NCI-H146 treated with DMSO at 0.1 percent for 48 hours (cell line): Measurements from ENCODE around the gene MGMT.

ENCODE experiments used
- DNase-seq: peaks from one replicate; lab custom pipeline; 2025; ENCODE audit not compliant: unreplicated experiment; lab: John Stamatoyannopoulos, UW

The MGMT gene

DNA sequence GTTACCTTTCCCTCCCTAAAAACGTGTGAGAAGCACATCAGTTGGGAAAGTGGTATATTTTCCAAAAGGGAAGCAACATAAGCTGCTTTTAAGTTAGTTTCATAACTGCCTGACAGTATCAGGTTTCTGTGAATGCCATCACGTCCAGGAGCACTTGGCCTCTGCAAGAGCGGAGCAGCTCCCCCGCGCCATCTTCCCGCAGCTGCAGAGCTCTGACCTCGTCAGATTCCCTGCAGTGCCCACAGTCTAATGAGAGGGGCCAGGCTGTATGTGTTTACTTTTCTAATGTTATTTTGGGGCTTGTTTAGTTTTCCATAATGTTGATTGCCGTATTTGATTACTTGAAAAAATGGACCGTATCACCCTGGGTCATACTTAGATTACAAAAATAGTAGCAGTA, 74.2 kb downstream of the MGMT start:
- no peak for DNase-seq

DNA sequence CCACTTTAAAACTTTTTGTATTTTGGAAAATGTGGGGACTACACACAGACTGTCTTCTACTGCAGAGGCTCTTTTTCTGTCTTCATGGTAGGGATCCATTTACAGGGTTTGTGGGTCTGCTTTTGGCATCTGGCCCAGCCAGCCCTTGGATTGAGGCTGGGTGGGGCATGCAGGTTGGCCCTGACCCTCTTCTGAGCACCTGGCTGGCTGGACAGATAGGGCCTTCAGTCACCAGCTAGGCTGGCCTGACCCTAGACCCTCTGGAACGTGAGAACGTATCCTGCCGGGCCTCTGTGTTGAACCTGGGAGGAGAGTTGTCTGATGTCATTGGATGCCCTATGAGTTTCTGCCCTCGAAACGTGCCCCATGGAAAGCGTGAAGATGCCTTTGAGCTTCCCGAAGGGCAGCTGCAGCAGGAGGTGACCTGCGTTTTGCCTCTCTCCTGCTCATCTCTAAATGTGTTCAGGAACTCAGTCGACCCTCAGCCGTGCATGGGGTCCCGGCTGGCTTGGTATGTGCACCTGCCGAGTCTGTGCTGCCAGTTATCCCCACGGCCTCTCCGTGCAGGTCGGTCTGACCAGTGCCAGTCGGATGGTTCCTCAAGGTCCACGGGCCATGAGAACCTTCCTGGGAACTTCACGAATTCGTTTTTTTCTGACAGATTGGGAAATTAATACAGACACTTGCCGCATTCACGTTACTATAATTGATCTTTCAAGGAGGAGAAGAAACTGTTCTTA, 74.9 kb downstream of the MGMT start:
- no peak for DNase-seq

DNA sequence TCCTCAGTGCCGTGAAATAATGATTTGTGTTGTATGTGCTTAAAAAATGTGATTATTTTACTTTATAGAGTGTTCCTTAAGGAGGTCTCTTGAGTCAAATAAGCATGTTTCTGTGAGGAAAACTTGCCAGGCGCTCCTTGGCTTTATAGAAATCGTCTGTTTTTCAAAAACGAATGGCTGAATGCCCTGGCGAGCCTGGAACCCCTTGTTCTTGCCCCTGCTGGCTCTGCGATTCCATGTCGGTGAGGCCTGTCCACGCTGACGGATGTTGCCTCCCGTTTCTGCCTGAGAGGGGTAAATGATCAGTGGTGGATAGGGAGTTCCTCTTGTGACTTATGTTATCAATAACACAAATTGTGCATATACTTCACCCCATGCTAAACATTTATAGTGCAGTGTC, 75.5 kb downstream of the MGMT start:
- DNase-seq: no peak

DNA sequence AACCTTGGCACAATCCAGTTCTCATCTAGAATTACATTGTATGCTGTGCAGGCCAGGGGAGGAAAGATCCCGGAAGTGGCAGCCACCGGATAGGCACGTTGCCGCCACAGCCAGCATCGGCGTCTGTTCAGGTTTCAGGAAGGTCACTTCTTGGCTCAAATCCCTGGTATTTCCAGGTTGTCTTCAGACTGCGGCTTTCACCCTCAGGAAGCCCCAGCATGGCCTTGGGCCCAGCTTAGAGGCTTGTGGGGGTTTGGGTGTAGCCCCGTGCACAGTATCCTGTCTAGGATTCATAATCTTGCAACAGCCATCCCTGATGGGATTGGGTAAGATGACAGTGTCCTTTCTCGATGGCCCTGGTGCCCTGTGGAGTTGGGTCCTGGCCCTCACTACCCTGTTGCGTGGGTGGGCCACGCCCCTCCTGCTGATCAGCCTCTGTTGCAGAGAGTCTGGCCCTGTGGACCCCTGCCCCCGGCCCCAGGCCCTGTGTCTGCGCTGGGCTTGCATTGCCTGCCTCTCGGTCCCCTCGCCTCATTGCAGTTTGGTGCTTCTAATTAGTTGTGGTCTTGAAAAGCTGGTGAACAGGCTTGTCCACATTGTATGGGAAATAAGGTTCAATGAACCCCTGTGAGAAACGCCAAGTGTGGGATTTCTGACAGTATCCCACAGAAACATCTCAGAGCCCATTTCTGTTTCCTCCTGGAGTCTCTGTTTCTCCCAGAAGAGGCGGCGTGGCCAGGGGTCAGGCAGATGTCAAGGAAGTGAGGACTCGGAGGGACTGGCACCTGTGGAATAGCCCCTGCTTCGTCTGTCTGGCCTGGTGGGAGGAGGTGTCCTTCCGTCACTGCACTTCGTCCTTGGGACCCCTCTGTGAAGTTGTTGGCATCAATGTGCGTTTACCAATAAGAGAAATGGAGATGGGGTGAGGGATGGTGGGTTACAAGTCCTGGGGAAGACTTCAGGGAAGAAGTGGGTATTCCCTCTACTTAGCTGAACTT, 77.5 kb downstream of the MGMT start:
- no peak for DNase-seq

DNA sequence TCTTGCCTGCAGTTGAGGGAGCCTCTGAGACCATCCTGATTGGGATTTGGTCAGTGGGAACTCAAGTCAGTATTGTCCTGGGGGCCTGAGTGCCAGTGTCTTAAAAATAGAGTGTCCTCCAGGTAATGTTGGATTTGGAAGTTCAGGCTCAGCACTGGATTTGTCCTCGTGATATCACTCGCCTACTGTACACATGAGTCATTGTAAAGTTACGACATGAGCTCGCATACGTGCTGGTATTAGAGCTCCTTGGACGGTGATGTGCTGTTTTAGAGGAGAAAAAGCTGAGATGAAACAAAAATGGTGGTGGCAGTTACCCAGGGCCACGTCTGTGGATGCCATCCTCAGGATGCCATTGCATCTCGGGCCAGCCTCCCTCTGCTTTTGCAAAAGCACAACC, 78.2 kb downstream of the MGMT start:
- DNase-seq: no peak

DNA sequence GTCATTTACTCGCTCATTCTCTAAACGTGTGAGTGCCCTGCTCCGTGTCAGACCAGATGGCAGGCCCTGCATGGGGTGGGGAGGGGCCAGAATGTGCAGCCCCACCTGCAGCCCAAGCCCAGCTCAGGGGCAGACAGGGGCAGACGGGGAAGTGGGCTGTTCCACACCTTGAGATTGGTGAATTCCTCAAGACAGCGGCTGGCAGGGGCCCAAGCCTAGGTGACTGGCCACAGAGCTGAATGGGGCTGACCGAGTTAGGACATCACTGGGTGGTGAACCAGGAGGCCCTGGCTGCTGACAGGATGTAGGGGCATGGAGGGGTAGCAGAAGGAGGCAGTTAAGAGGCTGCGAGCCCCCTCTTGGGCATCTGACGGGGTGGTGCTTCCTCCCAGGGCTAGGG, 79.1 kb downstream of the MGMT start:
- DNase-seq: no peak

DNA sequence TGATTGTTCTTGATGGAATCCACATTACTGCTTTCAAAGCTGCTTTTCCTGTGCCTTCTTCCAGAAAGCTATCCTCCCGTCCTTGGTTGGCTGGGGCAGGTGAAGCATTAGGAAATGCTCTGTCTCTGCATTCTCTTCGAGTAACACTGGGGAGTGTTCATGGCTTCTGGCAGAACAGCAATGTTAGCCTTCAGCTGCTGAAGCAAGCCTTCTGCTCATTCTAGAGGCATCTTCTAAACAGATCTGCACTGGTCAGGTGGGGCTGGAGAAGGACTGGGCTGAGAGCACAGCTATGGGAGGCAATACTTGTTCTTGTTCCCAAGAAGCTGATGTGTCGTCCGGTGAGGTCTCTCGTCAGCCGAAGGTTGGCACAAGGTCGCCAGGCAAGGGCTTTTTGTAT, 80.6 kb downstream of the MGMT start:
- DNase-seq: no peak

GRCh38 chr10:129548600-129548999, 81.6 kb downstream of the MGMT start:
- no peak for DNase-seq

DNA sequence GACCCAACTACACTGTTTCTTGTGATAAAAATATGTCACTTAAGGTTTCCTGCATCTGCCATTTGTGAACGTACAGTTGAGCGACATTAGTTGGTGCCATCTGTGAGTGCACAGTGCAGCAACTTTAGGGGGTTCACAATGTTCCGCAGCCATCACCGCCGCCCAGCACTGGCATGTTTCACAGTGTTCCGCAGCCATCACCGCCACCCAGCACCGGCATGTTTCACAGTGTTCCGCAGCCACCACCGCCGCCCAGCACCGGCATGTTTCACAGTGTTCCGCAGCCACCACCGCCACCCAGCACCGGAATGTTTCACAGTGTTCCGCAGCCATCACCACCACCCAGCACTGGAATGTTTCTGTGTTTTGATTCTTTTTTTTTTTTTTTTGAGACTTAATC, 83.0 kb downstream of the MGMT start:
- no peak for DNase-seq

GRCh38 chr10:129550658-129551057, 83.6 kb downstream of the MGMT start:
- DNase-seq: no peak

- no peak for DNase-seq
These were observed 85.1 kb downstream of the MGMT start for GRCh38 chr10:129552119-129552518.

GRCh38 chr10:129553928-129554327, 86.9 kb downstream of the MGMT start:
- no peak for DNase-seq

GRCh38 chr10:129556316-129556715, 89.3 kb downstream of the MGMT start:
- DNase-seq: no peak

GRCh38 chr10:129560361-129560760, 93.3 kb downstream of the MGMT start:
- DNase-seq: no peak

GRCh38 chr10:129562487-129562886, 95.4 kb downstream of the MGMT start:
- DNase-seq: no peak

DNA sequence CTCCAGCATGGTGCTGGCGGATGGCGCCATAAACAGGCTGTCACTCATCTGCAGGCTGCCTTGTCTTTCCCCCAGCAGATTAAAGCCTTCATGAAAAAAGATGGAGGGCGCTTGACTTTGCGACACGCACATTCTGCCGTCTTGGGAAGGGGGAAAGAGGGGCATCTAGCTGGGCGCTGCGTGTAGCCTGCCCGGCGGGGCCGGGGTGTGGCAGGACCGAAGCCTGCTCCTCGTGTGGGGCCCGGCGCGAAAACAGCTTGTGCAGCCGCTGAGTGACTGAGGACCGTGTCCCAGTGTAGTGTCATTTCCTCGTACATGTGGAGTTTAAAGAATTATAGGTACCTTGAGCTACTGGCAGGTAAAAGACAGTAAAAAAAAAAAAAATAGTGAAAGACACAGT, 97.9 kb downstream of the MGMT start:
- DNase-seq: no peak

- DNase-seq: no peak
These were observed 101.7 kb downstream of the MGMT start for GRCh38 chr10:129568583-129569344.

DNA sequence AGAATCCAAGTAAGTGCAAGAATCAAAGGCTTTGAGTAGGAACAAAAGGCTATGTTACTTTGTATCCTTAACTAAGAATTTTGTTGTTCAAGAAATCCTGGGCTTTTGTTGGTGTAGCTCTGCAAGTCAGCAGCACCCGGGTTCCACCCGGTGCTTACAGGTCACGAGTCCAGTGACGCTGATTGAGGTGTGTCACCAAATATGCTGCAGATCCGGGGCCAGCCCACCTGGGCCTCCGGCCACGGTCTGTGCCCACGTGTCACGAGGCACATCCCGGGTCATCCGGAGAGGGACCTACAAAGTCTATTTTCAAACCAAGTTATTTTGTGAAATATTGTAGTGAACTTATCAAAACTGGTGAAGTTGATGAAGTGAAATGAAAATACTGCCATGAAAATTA, 103.1 kb downstream of the MGMT start:
- DNase-seq: no peak

GRCh38 chr10:129579228-129579627, 112.2 kb downstream of the MGMT start:
- no peak for DNase-seq

GRCh38 chr10:129580010-129580409, 113.0 kb downstream of the MGMT start:
- peak; percentile 7 for DNase-seq

DNA sequence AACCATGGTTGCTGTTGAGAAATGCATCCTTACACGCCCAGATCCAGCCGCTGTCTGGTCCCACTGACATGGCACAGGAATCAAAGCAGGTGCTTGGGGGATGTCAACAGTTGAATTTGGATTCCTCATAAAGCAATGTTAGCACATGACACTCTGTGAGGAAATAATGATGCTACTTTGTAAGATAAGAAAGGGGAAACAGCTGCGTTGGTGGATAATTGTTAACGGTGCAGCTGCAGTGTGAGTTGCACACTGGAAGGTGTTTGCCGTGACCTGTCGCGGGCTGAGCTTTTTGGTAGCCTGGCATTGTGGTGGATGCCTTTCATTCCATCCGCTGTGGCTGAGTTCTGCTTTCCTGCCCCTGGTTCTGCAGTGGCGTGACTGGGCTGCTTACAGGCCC, 113.9 kb downstream of the MGMT start:
- no peak for DNase-seq
